ENCODE data around the gene VPS54. TPM values are rescaled to one million over a fixed set of nuclear protein-coding genes. Genes with fewer than 3 reads are reported as not detected.

VPS54 gene
- total RNA-seq, 6 donors from 2014 or later: 10.3 to 43.7 (median 21.7) TPM

GRCh38 chr2:63984606-63985359 lies 34.4 kb downstream of the VPS54 start:
- Histone ChIP-seq H3K9me3 (peaks cover 0 to 4% (median 0%) of the 10 kb centered on the region in 4 donors), H3K27me3 (no peaks in the 10 kb centered on the region), H3K4me1 (peaks cover 9 to 15% (median 12%) of the 10 kb centered on the region in 4 donors), H3K4me3 (no peak overlapping the region), H3K36me3 (peaks cover 0 to 29% (median 7%) of the 10 kb centered on the region in 4 donors), H3K27ac (peak overlapping the region in 1 of 4 donors; percentile 31)
- DNase-seq: no peak
- 74 to 76% methylated on average over 6 of the region's 6 CpGs for WGBS, 2 donors
- no peak for TF ChIP-seq POLR2AphosphoS5 (IDR thresholded peaks at IDR 0.05)
- TF ChIP-seq CTCF (IDR thresholded peaks at IDR 0.05): no peak
- no peak for TF ChIP-seq EP300 (IDR thresholded peaks at IDR 0.05)
- TF ChIP-seq POLR2A (IDR thresholded peaks at IDR 0.05): no peak
- no peak for ATAC-seq (ENCODE audit: low FRiP score in 2 of 2)

- DNase-seq (no peak), ATAC-seq (ENCODE audit: low FRiP score in 2 of 2) (no peak)
- H3K27me3 ChIP-seq: no peaks in the 10 kb centered on the region
- H3K27ac ChIP-seq: peak overlapping the region in 1 of 4 donors; percentile 31
- H3K36me3 ChIP-seq: peaks cover 0 to 33% (median 7%) of the 10 kb centered on the region in 4 donors
- H3K4me3 ChIP-seq: no peak overlapping the region
- WGBS, 2 donors: 63 to 64% methylated on average over 2 of the region's 2 CpGs
- peaks cover 9 to 15% (median 12%) of the 10 kb centered on the region in 4 donors for H3K4me1 ChIP-seq
- peaks cover 0 to under 1% (median 0%) of the 10 kb centered on the region in 4 donors for H3K9me3 ChIP-seq
- no peak for TF ChIP-seq CTCF (IDR thresholded peaks at IDR 0.05)
- no peak for TF ChIP-seq POLR2AphosphoS5 (IDR thresholded peaks at IDR 0.05)
- TF ChIP-seq EP300 (IDR thresholded peaks at IDR 0.05): no peak
- no peak for TF ChIP-seq POLR2A (IDR thresholded peaks at IDR 0.05)
Measured at GRCh38 chr2:63983986-63984605, 35.1 kb downstream of the VPS54 start.

- Histone ChIP-seq H3K27ac (no peak overlapping the region), H3K27me3 (no peaks in the 10 kb centered on the region), H3K36me3 (peaks cover 0 to 46% (median 7%) of the 10 kb centered on the region in 4 donors), H3K9me3 (no peaks in the 10 kb centered on the region), H3K4me3 (no peak overlapping the region), H3K4me1 (peaks cover 9 to 15% (median 12%) of the 10 kb centered on the region in 4 donors)
- ATAC-seq (ENCODE audit: low FRiP score in 2 of 2) (no peak), DNase-seq (no peak)
- 94 to 97% methylated on average over 4 of the region's 4 CpGs for WGBS, 2 donors
- TF ChIP-seq EP300 (IDR thresholded peaks at IDR 0.05): no peak
- no peak for TF ChIP-seq POLR2AphosphoS5 (IDR thresholded peaks at IDR 0.05)
- no peak for TF ChIP-seq CTCF (IDR thresholded peaks at IDR 0.05)
Measured at GRCh38 chr2:63982335-63982734, 36.9 kb downstream of the VPS54 start.

GRCh38 chr2:63981702-63982103 lies 37.5 kb downstream of the VPS54 start:
- no peaks in the 10 kb centered on the region for H3K9me3 ChIP-seq
- H3K4me3 ChIP-seq: no peak overlapping the region
- TF ChIP-seq EP300 (IDR thresholded peaks at IDR 0.05): no peak
- TF ChIP-seq CTCF (IDR thresholded peaks at IDR 0.05): no peak
- TF ChIP-seq POLR2AphosphoS5 (IDR thresholded peaks at IDR 0.05): no peak
- TF ChIP-seq POLR2A (IDR thresholded peaks at IDR 0.05): no peak
- DNase-seq: no peak
- no peaks in the 10 kb centered on the region for H3K27me3 ChIP-seq
- no peak for ATAC-seq (ENCODE audit: low FRiP score in 2 of 2)
- peaks cover 9 to 15% (median 12%) of the 10 kb centered on the region in 4 donors for H3K4me1 ChIP-seq
- no peak overlapping the region for H3K27ac ChIP-seq
- 85 to 97% methylated on average over 3 of the region's 3 CpGs for WGBS, 2 donors
- peaks cover 0 to 46% (median 7%) of the 10 kb centered on the region in 4 donors for H3K36me3 ChIP-seq
